ENCODE results near the gene C2CD3.
"Not testable (repeated sequence)": the region's sequence is repeated elsewhere in the genome, so short reads cannot be mapped to it uniquely, and the experiment has no call there.

The C2CD3 gene

DNA sequence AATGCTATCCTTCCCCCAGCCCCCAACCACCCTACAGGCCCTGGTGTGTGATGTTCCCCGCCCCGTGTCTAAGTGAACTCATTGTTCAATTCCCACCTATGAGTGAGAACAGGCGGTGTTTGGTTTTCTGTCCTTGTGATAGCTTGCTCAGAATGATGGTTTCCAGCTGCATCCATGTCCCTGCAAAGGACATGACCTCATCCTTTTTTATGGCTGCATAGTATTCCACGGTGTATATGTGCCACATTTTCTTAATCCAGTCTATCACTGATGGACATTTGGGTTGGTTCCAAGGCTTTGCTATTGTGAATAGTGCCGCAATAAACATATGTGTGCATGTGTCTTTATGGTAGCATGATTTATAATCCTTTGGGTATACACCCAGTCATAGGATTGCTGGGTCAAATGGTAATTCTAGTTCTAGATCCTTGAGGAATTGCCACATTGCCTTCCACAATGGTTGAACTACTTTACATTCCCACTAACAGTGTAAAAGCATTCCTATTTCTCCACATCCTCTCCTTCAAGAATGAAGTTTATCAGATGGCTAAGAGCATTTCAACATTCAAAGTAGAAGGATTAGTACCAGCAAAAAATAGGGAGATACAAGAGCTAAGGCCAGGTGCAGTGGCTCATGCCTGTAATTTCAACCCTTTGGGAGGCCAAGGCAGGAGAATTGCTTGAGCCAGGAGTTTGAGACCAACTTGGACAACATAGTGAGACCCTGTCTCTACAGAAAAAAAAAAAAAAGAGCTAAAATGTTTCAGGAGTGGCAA is 50.4 kb downstream of the C2CD3 start:
- not testable (repeated sequence) for DNase-seq (ENCODE audit: low read depth in 2 of 2)

DNA sequence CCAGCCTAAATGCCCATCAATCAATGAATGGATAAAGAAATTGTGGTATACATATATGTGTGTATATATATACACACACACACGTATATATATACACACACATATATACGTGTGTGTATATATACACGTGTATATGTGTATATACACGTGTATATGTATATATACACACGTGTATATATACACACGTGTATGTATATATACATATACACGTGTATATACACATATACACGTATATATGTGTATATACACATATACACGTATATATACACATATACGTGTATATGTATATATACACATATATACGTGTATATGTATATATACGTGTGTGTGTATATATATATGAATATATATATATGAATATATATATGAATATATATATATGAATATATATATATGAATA is 54.1 kb downstream of the C2CD3 start:
- DNase-seq (ENCODE audit: low read depth in 2 of 2), result no peak

DNA sequence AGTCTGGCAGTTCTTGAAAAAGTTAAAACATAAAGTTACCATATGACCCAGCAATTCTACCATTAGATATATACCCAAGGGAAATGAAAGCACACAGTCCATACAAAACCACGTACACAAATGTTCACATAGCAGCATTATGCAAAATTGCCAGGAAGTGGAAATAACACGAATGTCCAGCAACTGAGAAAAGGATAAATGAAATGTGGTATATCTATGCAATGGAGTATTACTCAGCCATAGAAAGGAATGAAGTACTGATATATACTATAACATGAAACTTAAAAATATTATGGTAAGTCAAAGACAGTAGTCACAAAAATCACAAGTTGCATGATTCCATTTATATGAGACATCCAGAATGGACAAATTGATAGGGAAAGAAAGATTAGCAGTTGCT is 57.9 kb downstream of the C2CD3 start:
- DNase-seq (ENCODE audit: low read depth in 2 of 2), result no peak

- no peak for DNase-seq (ENCODE audit: low read depth in 2 of 2)
Measured at GRCh38 chr11:74106124-74106523, 64.7 kb downstream of the C2CD3 start.

DNA sequence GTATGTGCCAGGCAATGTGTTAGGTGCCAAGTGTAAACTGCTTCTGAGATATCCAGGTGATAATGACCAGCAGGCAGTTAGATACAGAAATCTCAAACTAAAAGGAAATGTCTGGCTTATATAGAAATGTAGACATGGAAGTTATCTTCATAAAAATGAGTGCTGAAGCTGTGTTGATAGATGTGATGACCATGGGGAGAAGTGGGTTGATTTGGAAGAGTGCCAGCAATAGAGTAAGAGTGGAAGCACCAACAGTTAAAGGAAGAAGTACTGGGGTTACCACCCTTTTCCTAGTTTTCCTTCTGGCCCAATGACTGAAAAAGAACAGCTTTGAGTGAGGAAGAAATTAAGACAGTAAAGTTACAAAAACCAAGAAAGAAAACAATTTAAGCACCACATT is 68.5 kb downstream of the C2CD3 start:
- DNase-seq (ENCODE audit: low read depth in 2 of 2), result no peak

DNA sequence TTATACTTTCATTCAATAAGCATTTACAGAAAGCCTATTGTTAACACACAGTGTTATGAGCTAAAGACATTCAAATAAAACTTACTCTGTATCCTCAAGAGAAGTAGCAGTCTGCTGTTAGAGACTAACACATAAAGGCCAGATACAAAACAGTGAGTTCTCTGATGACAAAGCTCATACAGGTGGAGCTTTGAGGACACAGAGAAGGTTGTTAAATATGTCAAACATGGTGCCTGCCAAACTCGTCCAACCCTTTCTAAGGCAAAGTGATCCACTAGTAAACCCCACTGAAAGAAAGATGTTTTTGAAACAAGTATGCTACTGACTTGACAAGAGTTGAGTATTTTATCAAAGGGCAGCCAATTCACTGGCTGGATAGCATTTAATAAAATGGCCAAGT is 70.1 kb downstream of the C2CD3 start:
- DNase-seq (ENCODE audit: low read depth in 2 of 2), result no peak

DNA sequence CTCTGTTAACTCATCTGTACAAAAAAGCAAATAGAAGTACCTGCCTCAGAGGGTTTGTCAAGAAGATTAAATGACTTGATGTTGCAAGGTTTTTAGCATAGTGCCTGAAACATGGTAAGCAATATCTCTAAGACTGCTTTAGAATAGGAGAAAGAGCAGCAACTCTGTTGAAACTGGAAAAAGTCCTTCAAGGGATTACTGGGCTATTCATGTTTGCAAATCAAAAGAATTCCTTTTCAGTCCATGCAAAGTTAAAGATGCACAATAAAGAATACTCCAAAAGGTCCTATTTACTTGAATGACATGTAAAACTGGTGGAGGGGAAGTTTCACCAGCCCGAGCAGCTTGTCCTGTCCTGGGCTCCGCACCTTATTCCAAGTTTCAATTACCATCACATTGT is 70.6 kb downstream of the C2CD3 start:
- DNase-seq (ENCODE audit: low read depth in 2 of 2), result no peak

- no peak for DNase-seq (ENCODE audit: low read depth in 2 of 2)
Measured at GRCh38 chr11:74097686-74098237, 73.0 kb downstream of the C2CD3 start.

DNA sequence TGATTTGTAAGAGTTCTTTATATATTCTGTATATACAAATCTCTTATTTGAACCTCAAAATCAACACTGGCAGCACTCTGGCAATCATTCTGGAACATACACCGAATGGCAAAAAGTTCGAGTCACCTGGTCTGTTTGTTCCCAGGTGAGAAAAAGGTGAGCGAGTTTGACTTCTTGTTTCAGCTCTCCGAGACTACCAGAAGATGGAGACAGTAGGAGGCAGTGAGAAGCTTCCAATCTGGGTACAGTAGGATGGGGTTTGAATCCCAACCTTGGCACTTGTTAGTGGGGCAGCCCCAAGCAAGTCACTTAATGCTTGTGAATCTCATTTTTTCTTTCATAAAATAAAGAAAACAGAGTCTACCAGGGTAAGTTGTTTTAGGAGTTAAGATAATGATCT is 76.4 kb downstream of the C2CD3 start:
- DNase-seq (ENCODE audit: low read depth in 2 of 2), result no peak

DNA sequence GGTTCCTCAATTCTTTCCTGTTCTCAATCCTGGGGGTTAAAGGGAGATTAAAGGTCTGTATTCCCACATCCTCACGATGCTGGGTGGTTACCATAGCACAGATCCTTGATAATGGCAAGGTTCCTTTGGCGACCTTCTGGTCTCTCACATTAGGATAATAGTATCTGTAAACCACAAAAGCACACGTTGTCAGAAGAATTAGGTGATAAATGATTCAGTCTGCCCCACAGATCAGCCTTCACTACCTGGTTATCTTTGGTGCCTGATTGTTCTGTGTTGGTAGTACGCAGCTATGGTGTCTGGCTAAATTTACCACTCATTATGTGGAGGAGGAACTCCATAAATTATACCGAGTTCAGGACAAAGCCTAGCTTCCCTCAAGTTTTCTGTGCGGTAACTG is 78.4 kb downstream of the C2CD3 start:
- no peak for DNase-seq (ENCODE audit: low read depth in 2 of 2)

- DNase-seq (ENCODE audit: low read depth in 2 of 2), result no peak
Measured at GRCh38 chr11:74091549-74091948, 79.3 kb downstream of the C2CD3 start.

- DNase-seq (ENCODE audit: low read depth in 2 of 2), result no peak
Measured at GRCh38 chr11:74090701-74091100, 80.1 kb downstream of the C2CD3 start.

DNA sequence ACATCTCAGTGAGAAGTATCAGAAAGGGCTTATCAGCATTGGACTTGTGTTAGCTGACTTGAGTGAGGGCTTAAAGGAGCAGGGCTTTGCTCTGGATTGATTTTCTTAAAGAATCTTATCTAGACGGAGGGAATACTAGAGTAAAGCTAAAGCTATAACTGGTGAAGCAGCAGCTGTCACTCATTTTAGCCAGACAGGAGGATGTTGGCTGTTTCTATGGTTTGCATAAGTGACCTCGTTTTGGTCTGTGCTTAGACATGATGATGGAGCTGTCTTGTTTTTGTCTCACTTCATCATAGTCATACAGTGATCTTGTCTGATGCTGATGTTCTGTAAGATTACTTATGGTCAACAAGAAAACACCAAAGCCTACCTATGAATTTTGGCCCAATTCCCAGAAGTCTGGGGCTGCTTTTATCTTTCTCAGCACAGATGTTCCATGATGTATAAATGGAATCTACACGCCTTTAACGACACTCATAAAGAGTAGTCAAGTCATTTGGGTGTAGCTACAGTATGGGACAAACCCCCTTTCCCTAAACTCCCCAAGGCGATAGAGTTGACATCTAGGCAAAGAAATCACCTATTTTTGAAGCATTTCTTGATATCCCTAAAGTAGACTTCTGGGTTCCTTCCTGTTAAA is 84.4 kb downstream of the C2CD3 start:
- DNase-seq (ENCODE audit: low read depth in 2 of 2), result no peak

DNA sequence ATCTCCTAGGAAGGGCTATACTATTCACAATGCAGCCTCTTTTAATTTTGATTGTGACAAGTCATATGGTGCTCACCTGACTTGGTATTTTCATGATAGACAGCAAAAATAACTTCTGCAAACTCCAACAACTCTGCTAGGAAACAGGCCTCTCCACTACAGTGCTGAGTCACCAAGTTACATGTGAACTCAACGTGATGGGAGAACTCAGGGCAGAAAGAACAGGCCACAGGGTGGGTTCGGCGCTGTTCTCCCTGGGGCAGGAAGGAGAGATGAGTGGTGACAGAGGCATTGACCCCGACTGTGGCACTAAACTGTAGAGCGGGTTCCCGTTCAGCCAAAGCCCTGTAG is 85.3 kb downstream of the C2CD3 start:
- no peak for DNase-seq (ENCODE audit: low read depth in 2 of 2)

DNA sequence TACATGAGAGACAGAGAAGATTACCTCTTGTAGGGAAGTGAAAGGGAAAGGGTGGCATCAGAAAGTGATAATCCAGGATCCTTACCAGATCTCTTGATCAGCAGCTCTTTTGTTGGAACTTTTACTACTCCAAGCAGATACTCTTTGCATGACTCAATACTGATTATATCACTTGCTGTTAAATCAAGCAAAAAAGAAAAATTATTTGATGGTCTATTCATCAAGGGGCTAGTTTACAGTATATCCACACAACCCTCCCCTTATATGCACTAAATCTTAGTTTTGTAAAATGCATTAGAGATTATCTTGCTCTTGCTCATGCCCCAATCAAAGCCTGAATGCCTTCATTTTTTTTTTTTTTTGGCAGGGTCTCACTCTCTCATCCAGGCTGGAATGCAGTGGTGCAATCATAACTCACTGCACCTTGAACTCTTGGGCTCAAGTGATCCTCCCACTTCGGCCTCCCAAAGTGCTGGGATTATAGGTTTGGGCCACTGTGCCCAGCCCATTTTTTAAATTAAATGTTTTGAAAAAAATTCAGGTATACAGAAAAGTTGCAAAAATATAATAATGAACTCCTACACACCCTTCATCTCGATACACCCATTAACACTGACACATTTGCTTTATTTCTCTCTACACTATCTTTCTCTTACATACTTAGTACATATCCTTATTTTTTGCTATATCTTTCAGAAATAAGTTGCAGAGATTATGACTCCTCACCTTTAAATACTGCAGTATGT is 85.8 kb downstream of the C2CD3 start:
- no peak for DNase-seq (ENCODE audit: low read depth in 2 of 2)

- not testable (repeated sequence) for DNase-seq (ENCODE audit: low read depth in 2 of 2)
Measured at GRCh38 chr11:74083927-74084326, 86.9 kb downstream of the C2CD3 start.

DNA sequence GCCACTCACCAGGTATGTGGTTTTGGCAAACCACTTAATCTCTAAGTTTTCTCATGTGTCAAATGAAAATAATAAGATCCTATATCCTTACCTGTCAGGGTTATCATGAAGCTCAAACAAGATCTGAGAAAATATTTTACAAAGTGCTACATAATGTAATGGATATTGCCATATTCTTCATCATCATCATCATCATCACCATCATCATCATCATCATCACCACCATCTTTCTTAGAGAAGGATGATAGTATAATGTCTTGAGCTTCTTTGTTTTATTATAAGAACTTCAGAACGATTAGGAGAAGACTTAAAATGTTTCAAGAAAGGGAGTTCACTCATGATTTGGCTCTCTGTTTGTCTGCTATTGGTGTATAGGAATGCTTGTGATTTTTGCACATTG is 89.4 kb downstream of the C2CD3 start:
- no peak for DNase-seq (ENCODE audit: low read depth in 2 of 2)

DNA sequence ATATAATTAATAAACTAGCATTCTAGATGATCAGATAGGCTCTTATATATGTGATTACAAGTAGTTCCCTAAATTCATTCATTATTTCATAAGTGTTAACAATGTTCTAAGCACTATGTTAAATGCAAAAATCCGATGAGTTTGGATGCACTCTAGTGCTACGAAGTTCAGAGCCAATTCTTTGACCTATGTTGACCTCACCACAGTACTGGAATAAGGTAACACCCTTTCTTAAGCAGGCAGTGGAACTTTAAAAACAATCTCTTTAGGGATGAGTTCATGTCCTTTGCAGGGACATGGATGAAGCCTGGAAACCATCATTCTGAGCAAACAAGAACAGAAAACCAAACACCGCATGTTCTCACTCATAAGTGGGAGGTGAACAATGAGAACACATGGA is 93.6 kb downstream of the C2CD3 start:
- no peak for DNase-seq (ENCODE audit: low read depth in 2 of 2)

- DNase-seq (ENCODE audit: low read depth in 2 of 2), result no peak
Measured at GRCh38 chr11:74072721-74073120, 98.1 kb downstream of the C2CD3 start.

- no peak for DNase-seq (ENCODE audit: low read depth in 2 of 2)
Measured at GRCh38 chr11:74072286-74072685, 98.5 kb downstream of the C2CD3 start.

GRCh38 chr11:74070723-74071492 is 99.9 kb downstream of the C2CD3 start:
- no peak for DNase-seq (ENCODE audit: low read depth in 2 of 2)
